HG03571 (cell line): ENCODE data around the gene OR2T35.

Source experiments
- ATAC-seq: cut with Tn5 transposase; IDR thresholded peaks from one replicate; pipeline ENCODE4 v1.9.1; 2021; ENCODE audit not compliant: unreplicated experiment

OR2T35 gene

GRCh38 chr1:248627971-248628844, 16.9 kb downstream of the OR2T35 start:
- peak; percentile 93 for ATAC-seq

- ATAC-seq = no peak
These were observed 19.1 kb downstream of the OR2T35 start for GRCh38 chr1:248625971-248626370.

- ATAC-seq = no peak
These were observed 19.9 kb downstream of the OR2T35 start for GRCh38 chr1:248625166-248625565.

DNA sequence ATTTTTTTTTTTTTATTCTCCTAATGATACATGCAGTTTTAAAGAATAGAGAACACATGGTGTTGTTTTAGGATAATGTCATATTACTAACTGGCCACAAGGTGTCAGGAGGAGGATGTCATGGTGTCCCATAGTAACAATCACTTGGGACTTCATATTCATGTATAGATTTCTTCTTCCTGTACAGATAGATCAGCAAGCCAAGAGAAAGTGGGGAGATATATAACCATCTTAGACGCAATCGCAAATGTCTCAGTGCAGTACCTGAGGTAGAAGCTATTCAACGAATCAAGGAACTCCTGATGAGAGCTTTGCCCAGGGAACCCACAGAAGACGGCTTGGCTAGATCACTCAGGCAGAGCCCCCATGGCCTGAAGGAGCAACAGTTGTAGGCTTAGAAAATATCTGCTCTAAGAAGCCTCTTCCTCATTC, 22.5 kb downstream of the OR2T35 start:
- peak; percentile 93 for ATAC-seq

- ATAC-seq = no peak
These were observed 23.3 kb downstream of the OR2T35 start for GRCh38 chr1:248621770-248622169.

DNA sequence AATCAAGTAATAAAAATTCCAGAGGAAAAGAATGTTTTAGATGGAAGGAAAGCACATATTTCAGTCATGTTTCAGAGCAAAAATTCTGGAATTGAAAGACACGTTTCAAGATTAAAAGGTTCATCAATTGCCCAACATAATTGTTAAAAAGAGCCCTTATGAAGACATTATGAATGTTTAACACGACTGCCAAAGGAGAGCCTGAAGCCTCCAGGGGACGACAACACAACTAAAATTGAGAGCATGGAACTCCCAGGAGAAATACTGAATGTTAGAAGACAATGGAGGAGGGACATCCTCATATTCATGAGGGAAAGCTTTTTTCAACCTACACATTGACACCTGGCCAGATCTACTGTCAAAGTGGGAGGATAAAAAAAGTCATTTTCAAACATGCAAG, 26.2 kb downstream of the OR2T35 start:
- ATAC-seq = no peak

DNA sequence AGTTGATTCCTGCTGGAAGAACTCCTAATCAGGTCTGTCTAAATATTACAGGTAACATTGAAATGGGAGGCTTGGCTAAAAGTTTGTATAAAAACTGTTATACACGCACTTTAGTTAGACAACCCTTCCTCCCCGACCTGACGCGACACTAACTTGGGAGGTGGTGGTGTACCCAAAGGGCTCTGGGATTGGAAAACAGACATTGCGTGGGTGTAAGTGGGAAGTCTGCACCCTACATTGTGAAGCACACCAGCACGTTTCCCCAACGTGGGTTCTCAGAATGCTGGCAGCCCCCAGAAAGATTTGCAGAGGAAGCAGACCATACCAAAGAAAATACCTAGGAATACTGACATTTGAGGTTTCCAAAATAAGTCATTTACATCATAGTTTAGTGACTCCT, 27.0 kb downstream of the OR2T35 start:
- no peak for ATAC-seq

DNA sequence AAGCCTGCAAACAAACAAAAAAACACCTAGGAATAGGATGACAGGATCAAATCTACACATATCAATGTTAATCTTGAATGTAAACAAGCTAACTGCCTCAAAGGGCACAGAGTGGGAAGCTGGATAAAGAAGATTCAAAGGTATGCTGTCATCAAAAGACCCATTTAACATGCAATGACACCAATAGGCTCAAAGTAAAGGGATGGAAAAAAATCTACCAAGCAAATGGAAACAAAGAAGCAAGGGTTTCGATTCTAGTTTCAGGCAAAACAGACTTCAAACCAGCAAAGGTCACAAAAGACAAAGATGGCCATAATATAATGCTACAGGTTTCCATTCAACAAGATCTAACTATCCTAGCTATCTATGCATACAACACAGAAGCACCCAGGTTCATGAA, 31.3 kb downstream of the OR2T35 start:
- no peak for ATAC-seq

DNA sequence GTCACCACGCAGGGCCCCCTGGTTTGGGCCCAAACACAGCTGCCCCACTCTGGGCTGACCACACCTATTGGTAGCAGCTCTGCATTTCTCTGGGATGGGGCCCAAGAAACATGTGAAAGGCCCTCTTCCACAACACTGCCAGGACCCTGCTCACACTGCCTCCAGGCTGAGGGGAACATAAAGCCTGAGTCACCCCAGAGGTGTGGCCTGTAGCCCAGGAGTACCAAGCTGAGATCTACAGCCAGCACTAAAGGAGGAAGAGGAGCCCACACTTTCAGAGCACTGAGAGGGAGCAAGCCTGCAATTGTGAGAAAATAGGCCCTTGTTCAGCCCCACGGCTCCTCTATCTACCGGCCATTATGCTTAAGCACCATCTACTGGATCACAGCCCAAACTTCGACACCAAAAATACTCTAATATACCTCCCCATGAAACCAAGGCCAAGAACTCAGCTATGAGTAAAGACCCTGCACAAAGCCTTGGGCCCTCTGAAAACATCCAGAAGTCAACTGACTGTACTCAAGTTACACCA, 33.1 kb downstream of the OR2T35 start:
- ATAC-seq = no peak

GRCh38 chr1:248610301-248610700, 34.8 kb downstream of the OR2T35 start:
- ATAC-seq = no peak

- ATAC-seq = no peak
These were observed 45.7 kb downstream of the OR2T35 start for GRCh38 chr1:248599396-248599795.

DNA sequence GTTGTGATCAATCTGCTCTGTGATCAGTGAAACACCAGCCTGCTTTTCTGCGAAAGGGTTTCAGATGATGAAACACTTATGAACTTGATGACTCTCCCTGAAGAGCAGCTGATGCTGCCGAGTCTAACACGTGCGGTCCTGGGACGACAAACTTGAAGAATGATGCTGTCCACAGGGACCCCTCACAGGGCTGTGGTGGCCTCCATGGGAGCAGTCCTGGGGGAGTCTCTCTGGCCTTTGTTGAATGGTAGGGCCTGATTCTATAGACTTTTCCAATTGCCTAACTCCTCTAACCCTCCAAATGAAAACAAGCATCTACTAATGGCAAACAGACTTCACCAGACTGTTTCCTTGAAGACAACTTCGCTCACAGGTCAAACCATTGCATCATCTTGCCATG, 47.5 kb downstream of the OR2T35 start, which contains the start of gene OR2T10:
Gene OR2T10, minus strand, starts transcription at position 112 of the 400 bp plus-strand sequence. CDS start 3,932 bp downstream, outside the sequence.
- no peak for ATAC-seq

DNA sequence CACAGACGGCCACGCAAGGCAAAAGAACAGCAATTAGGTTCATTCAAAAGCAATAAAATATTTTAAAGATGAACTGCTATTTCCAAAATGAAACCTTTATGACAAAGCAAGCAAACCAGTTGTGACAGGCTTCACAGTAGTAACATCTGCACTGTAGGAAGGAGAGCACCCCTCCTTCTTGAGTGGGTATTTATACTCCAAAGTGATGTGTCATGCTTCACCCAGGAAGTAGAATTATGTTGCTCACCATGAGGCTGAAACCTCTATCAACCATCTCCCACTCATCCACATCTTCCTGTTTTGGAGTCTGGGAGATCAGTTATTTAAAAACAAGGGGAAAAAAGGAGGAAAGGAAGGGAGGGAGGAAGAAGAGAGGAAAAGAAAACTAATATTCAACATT, 48.5 kb downstream of the OR2T35 start:
- no peak for ATAC-seq

DNA sequence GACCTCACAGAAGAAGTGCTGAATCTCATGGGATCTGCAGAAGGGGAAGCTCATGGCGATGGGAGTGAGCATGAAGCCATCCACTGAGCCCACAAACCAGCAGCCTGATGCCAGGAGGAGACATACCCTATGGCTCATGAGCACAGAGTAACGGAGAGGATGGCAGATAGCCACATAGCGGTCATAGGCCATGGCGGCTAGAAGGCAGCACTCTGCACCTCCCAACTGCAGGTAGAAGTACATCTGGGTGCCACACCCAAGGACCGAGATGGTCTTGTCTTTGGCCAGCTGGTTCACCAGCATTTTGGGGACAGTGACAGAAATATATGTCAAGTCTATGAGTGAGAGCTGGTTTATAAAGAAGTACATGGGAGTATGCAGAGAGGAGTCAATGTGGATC, 51.9 kb downstream of the OR2T35 start:
- ATAC-seq = no peak

DNA sequence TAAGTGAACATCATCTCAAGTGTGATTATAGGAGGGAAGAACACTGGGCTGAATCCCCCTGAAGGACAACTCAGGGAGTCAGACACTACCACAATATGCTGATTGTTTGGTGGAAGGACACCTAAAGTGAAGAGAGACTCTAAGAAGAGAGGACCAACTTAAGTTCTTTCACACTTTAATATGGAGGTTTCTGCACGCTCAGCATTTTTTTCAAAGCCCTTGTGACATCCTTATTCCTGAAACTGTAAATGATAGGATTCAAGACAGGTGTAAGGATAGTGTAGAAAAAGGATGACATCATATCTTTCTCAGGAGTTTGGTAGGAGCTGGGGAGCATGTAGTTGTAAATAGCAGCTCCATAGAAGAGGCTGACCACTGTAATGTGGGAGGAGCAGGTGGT, 52.4 kb downstream of the OR2T35 start:
- no peak for ATAC-seq

DNA sequence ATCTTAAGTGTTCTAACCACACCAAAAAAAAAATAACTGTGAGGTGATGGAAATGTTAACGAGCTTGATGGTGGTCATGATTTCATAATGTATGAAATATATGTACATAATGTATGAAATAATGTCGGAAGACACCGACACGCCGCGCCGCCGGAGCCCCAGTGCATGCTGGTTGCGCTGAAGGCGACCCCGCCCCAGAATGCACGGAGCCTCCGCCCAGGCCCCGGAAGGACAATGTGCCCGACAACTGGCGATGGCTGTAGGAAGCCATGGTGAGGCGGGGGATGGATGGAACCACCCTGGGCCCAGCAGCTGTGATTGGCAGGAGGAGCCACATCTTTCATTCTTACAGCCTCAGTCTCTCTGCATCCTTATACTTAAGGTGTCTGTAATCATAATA, 55.0 kb downstream of the OR2T35 start:
- ATAC-seq = no peak

GRCh38 chr1:248589334-248589733, 55.7 kb downstream of the OR2T35 start:
- no peak for ATAC-seq
